Measurements from ENCODE around the gene AMIGO2. TPM values are rescaled to one million over a fixed set of nuclear protein-coding genes. Genes with fewer than 3 reads are reported as not detected.
"Not testable (repeated sequence)": the region's sequence is repeated elsewhere in the genome, so short reads cannot be mapped to it uniquely, and the experiment has no call there.

AMIGO2 gene
- total RNA-seq, 1 donor from 2014 or later = 2.7 TPM

DNA sequence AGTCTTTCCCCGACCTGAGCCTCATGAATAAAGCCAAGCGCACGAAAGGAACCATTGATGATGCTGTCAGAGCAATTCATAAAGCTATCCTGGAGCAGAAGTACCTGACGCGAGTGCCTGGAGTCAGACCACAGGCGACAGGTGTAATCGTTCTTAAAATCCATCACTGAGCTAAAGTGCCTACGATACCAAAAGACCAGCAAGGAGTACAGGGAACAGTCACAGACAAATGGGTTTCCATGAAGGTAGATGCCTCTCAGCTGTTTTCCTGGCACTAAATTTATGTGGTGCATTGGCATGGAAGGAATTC lies 1.7 kb downstream of the AMIGO2 start:
- no peak for ATAC-seq
- intact Hi-C loops (cut with DNase I) = loop anchor here (10.0 kb wide), 1 partner anchor 317 kb away; no protein-coding TSS in a partner anchor

DNA sequence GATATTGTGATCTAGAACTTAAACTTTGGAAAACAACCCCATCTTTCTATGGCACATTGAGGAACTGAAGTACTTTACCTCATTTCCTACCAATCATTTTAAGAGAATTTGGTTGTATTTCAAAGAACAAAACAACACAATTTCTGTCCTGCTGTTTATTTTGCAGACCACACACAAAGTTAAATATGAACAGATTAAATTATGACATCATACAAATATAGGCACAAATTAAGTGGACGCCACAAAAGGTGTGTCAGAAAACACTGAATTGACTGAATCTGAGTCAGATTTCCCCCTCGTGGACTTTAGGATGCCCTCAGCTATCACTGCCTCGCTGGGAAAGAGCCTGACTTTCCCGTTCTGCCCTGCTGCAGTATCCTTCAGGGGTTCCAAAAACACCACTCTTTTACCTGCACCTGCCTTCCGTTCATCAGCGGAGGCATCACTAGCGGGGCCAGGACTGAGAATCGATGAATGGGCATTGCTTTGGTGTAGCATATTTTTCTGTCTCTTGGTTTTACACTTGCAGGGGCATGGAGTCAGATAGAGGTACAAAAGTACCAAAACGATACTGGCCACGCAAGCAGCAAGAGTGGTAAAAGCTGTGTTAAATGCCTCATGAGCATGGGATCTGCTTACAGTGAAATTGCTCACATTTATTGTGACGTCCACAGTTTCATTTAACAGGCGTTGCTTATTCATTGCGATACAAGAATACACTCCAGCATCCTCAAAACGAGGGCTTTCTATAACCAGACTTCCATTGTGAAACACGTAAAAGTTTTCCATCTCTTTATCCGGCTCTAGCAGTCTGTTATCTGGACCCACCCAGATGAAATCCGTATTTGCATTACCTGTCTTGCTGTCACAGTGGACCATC lies 2.3 kb downstream of the AMIGO2 start:
- intact Hi-C loops (cut with DNase I) = loop anchor here (10.0 kb wide), 1 partner anchor 317 kb away; no protein-coding TSS in a partner anchor
- ATAC-seq = no peak
- DNase-seq (ENCODE audit: missing footprints) = no peak

More for the DNA sequence above, 1.7 kb downstream of the AMIGO2 start:
- no peak for DNase-seq (ENCODE audit: missing footprints)

DNA sequence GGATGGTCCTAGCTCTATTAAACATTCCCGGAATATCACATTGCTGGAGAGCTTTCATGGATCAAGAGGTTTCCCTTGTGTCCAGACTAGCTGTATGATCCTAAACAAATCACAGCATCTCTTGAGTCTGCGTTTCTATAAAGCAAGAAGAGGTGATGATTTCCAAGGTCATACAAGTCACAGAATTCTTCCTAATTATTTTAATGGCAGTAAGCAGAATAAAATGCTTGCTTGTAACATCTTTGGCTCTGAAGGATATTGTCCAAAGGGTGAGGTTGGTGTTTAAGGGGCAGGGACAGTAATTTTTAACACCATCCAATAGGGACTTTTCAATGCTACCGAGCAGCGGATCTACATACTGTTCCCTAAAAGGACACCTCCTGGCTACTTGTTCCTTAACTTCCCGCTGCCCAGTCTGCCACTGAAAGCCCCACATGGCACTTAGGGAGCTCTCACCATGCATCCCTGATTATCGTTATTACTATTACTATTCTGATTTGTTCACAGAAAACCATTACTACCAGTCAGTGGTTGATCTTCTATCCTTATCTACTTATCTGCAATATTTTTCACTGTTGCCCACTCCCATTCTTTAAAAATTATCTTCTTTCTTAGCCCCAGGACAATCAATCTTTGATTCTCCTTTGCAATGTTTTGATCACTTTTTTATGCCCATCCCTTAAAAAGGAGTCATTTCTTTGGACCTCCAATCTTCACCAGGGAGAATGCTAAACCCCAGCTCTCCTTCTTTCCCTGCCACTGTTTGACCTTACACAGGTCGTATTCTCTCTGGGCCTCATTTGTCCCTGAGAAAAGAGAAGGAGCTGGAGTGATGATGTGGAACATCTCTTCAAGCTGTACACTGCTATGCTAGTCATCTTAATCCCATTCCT lies 4.3 kb downstream of the AMIGO2 start:
- DNase-seq (ENCODE audit: missing footprints) = no peak
- ATAC-seq = no peak
- intact Hi-C loops (cut with DNase I) = loop anchor here (10.0 kb wide), 1 partner anchor 319 kb away; no protein-coding TSS in a partner anchor

DNA sequence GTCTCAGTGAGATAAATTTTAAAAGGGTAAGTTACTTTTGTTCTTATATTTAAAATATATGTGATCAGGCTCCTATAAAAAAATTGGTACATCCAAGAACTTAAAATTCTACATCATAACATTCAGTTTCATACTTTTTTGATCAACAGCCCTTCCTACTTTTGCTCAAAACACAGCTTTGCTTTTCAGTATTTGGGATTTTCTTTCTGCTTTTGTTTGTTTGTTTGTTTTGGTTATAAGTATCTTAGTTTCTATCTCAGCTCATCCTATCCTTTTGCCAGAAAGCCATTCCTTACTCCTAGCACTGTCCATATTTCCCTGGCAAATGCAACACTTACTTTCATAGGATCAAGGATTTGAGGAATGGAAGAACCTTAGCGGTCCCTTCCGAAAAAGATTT lies 5.0 kb downstream of the AMIGO2 start:
- intact Hi-C loops (cut with DNase I) = loop anchor here (10.0 kb wide), 1 partner anchor 320 kb away; no protein-coding TSS in a partner anchor
- no peak for DNase-seq (ENCODE audit: missing footprints)

DNA sequence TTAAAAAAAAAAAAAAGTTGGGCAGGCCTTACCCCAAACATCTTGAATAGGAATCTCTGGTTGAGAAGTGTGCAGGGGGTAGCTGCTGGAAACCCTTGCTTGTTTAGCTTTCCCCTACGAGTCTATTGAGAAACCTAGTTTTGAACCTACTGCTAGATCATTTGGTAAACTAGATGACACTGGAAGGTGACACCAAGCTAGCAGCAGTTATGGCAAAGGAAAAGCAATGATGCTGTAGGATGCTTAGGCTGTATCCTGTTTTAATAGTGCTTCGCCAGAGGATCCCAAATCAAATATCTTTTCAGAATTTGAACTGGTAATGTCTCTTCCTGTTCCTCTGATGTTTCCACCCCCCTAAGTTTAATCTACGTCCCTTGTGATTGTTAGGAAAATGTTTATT lies 5.8 kb downstream of the AMIGO2 start:
- ATAC-seq = no peak
- intact Hi-C loops (cut with DNase I) = loop anchor here (10.0 kb wide), 1 partner anchor 321 kb away; no protein-coding TSS in a partner anchor
- no peak for DNase-seq (ENCODE audit: missing footprints)

More for the DNA sequence above, 5.0 kb downstream of the AMIGO2 start:
- ATAC-seq = no peak

DNA sequence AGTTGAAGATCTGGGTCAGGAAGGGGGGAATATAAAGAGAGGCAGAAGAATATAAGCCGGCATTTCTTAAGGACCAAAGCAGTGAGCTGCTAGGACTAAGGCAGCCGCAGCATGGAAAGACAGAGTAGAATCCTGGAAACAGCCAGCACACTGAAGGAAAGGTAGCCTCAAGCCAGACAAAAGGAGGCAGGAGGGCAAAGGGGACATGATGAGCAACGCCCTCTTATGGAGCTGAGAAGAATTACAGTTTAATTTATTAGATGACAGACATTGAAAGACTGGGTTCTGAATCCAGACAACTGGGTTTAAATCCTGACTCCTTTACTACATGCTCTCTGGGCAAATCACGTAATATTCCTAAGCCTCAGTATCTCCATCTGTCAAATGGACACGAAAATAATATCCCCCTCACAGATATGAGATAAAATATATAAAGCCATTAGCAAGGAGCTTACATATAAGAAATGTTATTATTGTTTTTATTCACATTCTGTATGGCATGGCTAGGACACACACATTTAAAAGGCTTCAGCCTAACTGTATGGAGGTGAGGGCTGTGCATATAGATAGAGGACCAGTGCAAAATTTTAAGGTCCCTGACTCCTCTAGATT lies 8.4 kb downstream of the AMIGO2 start:
- intact Hi-C loops (cut with DNase I) = loop anchor here (10.0 kb wide), 1 partner anchor 323 kb away; no protein-coding TSS in a partner anchor
- no peak for DNase-seq (ENCODE audit: missing footprints)
- ATAC-seq = no peak

DNA sequence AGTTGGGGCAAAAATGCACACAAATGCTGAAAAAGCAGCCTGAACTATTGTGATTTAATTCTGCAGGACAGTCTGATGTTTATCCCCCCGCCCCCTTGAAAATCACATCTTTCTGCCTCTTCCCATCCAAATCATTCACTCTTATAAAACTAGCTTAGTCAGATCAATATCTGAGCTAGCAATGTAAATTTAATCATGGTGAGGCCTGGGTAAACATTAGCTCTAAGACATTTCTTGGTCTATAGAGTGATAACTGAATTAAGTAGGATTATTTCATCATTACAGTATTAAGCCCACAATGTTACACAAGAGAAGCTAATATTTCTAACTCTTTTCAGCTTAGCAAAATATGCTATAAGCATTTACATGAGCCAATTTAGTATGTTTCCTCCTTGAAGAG lies 9.4 kb downstream of the AMIGO2 start:
- no peak for ATAC-seq
- no peak for DNase-seq (ENCODE audit: missing footprints)
- intact Hi-C loops (cut with DNase I) = loop anchor here (10.0 kb wide), 1 partner anchor 324 kb away; no protein-coding TSS in a partner anchor

DNA sequence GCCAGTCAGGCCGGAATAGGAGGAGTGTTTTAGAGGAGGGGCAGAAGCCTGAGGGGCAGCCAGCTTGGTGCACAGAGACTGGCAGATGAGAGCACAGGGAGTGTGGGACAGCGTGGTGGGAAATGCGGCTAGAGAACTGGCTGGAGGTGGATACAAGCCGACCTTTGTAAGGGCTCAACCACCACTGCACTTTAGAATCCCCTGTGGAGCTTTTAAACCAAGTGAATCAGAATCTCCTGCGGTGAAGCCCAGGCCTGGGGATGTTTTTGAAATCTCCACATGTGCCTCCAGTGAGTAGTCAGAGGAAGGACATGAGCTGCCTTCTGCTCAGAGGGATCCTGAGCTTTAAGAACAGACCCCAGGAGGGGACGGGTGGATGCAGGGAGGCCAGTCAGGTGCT lies 11.2 kb downstream of the AMIGO2 start:
- DNase-seq (ENCODE audit: missing footprints) (no peak), ATAC-seq (no peak)
- intact Hi-C loops (cut with DNase I) = no loop called here

DNA sequence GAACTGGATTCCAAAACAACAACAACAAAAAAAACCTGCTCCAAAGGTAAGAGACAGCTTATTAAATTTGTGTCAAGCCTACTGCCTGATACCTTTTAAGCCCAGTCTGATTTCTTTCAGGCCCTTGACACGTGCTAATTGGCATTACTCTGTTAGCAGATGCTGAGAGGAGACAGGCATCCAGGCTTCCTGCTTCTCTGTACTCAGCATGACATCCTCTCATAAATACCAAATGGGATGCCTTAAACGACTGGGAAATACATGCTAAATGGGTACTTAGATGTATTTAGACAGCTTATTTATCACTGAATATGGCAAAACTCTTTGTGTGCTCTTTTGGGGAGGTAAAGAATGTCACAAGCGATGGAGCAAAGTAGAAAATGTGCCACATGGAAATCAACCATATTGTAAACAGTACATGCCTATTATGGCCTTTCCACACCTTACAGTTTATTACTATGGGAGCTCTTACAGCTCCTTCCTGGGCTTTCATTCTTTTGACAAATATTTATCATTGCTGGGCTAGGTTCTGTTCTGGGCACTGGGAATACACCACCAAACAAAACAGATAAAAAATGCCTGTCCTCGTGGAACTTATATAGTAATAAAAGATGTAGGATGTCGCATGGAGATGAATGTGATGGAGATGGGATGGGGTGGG lies 11.9 kb downstream of the AMIGO2 start:
- DNase-seq (ENCODE audit: missing footprints) (no peak), ATAC-seq (no peak)
- intact Hi-C loops (cut with DNase I) = no loop called here

DNA sequence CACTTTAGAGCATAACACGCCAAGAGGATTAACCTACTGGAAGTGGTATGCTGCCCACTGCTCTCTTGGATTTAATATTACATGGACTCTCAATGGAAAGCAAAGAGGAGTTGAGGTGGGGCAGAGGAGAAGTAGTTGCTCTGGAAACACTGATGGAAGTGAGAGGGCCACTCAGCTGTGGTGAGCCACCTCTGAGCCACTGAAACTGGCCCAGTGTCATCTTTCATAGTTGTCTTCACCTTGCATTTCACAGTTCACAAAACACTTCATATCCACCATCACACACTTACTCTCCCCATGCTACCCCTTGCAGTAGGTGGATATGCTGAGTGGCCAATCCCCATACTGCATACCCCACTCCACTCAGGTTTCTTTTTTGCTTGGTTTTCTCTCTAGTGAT lies 12.6 kb downstream of the AMIGO2 start:
- DNase-seq (ENCODE audit: missing footprints) (no peak), ATAC-seq (no peak)
- intact Hi-C loops (cut with DNase I) = no loop called here

DNA sequence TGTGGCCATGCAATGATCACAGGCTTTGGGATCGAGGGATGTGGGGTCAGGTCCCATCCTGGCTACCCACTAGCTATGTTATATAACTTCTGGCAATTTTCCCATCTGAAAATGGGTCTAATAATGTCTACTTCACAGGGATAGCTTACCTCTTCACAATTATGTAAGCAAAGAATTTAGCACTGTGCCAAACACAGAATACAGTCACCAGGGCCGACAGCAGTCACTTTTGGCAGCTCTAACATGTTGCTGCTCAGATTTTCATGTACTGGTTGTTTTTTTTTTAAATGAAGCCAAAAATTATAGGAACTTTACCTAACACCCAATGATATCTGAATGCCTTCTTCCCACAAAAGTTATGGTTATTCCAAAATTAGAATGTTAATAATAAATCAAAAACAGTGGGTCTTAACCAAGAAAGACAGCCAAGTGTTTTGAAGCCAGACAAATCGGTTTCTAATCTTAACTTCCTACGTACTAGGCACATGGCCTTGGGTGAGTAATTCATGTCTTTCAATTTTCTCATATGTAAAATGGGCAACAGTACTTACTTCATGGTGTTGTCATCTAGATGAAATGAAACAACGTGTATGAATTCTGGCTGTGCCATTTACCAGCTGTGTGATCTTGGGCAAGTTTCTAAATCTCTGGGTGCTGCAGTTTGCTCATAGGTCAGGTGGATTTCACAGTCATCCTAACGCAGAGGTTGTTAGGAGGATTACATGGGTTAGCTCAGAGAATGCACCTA lies 13.3 kb downstream of the AMIGO2 start:
- intact Hi-C loops (cut with DNase I) = no loop called here
- no peak for DNase-seq (ENCODE audit: missing footprints)
- no peak for ATAC-seq

DNA sequence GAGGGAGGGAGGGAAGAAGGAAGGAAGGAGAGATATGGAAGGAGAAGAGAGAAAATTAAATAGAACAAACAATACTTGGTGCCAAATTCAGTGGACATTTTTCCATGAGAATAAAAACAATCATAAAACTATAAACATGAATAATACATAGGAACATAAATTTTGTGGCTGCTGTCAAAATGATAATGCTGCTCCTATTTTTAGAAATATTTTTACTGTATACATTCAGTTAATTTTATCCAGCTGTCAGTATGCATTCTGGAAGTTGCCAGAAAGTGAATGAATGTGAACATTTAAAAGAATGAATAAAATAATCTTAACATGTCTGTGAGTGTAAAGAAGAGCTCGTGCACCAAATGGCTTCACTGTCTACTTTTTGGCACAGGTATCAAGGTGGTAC lies 14.2 kb downstream of the AMIGO2 start:
- intact Hi-C loops (cut with DNase I) = no loop called here
- ATAC-seq = no peak

DNA sequence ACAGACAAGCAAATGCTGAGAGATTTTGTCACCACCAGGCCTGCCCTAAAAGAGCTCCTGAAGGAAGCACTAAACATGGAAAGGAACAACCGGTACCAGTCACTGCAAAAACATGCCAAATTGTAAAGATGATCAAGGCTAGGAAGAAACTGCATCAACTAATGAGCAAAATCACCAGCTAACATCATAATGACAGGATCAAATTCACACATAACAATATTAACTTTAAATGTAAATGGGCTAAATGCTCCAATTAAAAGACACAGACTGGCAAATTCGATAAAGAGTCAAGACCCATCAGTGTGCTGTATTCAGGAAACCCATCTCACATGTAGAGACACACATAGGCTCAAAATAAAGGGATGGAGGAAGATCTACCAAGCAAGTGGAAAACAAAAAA lies 21.1 kb downstream of the AMIGO2 start:
- DNase-seq (ENCODE audit: missing footprints); intact Hi-C loops (cut with DNase I); ATAC-seq: not testable (repeated sequence)

More for the DNA sequence above, 14.2 kb downstream of the AMIGO2 start:
- DNase-seq (ENCODE audit: missing footprints) = no peak

DNA sequence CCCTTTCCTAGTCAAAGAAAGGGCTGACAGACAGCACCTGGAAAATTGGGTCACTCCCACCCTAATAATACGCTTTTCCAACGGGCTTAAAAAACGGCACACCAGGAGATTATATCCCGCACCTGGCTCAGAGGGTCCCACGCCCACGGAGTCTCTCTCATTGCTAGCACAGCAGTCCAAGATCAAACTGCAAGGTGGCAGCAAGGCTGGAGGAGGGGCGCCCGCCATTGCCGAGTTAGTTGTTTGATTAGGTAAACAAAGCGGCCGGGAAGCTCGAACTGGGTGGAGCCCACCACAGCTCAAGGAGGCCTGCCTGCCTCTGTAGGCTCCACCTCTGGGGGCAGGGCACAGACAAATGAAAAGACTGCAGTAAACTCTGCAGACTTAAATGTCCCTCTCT lies 22.8 kb downstream of the AMIGO2 start:
- DNase-seq (ENCODE audit: missing footprints); intact Hi-C loops (cut with DNase I); ATAC-seq: not testable (repeated sequence)

DNA sequence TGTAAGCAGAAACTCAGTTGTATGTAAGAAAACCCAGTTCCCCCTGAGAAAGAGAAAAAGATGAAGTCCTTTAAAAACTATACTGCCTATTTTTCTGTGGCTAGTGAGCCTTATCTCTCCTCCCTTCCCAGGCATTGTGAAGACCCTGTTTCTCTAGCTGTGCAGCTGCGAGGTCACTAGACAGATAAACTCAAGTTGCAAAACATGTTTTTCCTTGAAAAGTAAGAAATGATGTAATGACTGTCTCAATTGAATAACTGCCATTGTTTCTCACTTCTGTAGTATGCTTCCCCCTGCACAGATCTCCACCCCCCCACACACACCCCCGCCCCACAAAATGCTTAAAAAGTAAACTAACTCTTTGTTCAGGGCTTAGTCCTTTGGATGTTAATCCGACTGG lies 23.9 kb downstream of the AMIGO2 start:
- ATAC-seq; DNase-seq (ENCODE audit: missing footprints); intact Hi-C loops (cut with DNase I): not testable (repeated sequence)

DNA sequence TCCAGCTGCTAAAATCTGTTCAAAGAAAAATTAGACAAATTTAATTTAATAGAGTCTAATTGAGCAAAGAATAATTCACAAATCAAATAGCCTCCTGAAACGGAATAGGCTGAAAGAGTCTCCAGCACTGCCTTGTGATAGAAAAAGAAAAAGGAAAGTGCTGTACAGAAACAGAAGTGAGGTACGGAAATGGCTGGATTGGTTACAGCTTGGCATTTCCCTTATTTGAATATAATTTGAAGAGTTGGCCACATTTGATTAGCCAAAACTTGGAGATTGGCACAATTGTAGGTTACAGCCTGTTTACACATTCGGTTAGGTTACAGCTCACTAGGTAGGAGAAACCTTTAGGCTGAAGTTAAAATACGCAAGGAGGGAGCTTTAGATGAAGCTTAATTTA lies 25.1 kb downstream of the AMIGO2 start:
- ATAC-seq = no peak
- intact Hi-C loops (cut with DNase I) = no loop called here

DNA sequence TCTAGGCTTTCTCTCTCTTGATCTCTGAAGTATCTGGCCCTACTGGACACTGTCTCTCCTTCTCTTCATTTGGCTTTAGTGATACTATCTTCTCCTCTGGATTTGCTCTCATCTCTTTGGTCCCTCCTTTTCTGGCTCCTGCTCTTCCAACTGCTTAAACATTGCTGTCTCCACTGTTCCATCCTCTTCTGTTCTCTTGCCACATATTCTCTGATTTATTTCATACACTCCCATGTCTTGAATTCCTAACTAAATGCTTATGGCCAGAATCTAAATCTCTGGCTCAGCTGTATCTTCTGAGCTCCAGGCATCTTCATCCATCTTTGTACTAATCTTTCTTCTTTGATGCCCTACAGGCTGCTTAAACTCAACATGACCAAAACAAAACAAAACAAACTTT lies 25.8 kb downstream of the AMIGO2 start:
- DNase-seq (ENCODE audit: missing footprints) = no peak
- ATAC-seq = no peak
- intact Hi-C loops (cut with DNase I) = no loop called here

More for the DNA sequence above, 25.1 kb downstream of the AMIGO2 start:
- DNase-seq (ENCODE audit: missing footprints) = no peak

DNA sequence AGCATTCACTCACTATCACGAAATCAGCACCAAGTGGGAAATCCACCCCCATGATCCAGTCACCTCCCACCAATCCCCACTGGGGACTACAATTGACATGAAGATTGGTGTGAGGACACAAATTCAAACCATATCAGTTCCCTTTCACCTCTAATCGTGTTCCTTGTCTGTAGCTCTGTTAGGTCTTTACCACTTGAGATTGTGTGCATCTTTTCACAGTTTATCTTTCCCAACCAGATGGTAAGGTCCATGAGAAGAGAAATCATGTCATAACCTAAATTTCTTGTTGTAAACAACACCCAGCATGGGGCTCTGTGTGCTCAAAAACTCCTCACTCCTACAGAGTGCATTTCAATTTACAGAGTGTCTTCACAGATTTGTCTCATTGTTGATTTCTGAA lies 27.5 kb downstream of the AMIGO2 start:
- ATAC-seq (no peak), DNase-seq (ENCODE audit: missing footprints) (no peak)
- intact Hi-C loops (cut with DNase I) = no loop called here
